D721Med (cell line): ENCODE data around the gene AFAP1.

Experiments used
- DNase-seq: peaks from one replicate; pipeline ENCODE4 v3.0.0; 2011; ENCODE audit warnings: low spot score; ENCODE audit not compliant: insufficient read length
- FAIRE-seq: peaks from 2 replicates; lab custom pipeline; 2011; peaks lifted over from hg19 to GRCh38; lab: Jason Lieb, UNC
- CTCF ChIP-seq: IDR thresholded peaks from 2 replicates; pipeline ENCODE4 v1.5.1; 2012; ENCODE audit warnings: mild to moderate bottlenecking, control low read depth; ENCODE audit not compliant: insufficient read depth; ENCODE audit errors: missing control alignments

The AFAP1 gene

GRCh38 chr4:7810783-7811535 lies 128.7 kb downstream of the AFAP1 start:
- TF ChIP-seq CTCF, result no peak

GRCh38 chr4:7808752-7809151 lies 130.9 kb downstream of the AFAP1 start:
- FAIRE-seq (no peak), DNase-seq (no peak)
- TF ChIP-seq CTCF, result no peak

More at GRCh38 chr4:7810783-7811535, 128.7 kb downstream of the AFAP1 start:
- FAIRE-seq (no peak), DNase-seq (no peak)

- TF ChIP-seq CTCF, result no peak
- DNase-seq (no peak), FAIRE-seq (no peak)
Measured at GRCh38 chr4:7808181-7808580, 131.5 kb downstream of the AFAP1 start.

- FAIRE-seq, result no peak
- DNase-seq, result no peak
- no peak for TF ChIP-seq CTCF
Measured at GRCh38 chr4:7807351-7807921, 132.2 kb downstream of the AFAP1 start.

- DNase-seq (no peak), FAIRE-seq (no peak)
- TF ChIP-seq CTCF, result no peak
Measured at GRCh38 chr4:7806338-7807090, 133.1 kb downstream of the AFAP1 start.

GRCh38 chr4:7805533-7806337 lies 133.9 kb downstream of the AFAP1 start:
- no peak for TF ChIP-seq CTCF
- no peak for FAIRE-seq
- DNase-seq, result no peak
